ENCODE data around the gene CCDC88A.

- TF ChIP-seq CTCF (IDR thresholded peaks at IDR 0.05), result no peak
- TF ChIP-seq POLR2A (IDR thresholded peaks at IDR 0.05), result no peak
These were observed 118.4 kb downstream of the CCDC88A start for GRCh38 chr2:55301277-55301676.

All from lower leg skin (tissue), 3 donors.